ENCODE measurements around the gene CAMTA1. TPM values are rescaled to one million over a fixed set of nuclear protein-coding genes. Genes with fewer than 3 reads are reported as not detected.
"Not testable (repeated sequence)": the region's sequence is repeated elsewhere in the genome, so short reads cannot be mapped to it uniquely, and the experiment has no call there.

CAMTA1 gene
- total RNA-seq, 1 experiment from 2014 or later: 69.5 TPM

- H3K4me3 ChIP-seq (replicated peaks in 1 of 2; ENCODE audit: low read depth in 1 of 2, low read length in 2 of 2): no peak overlapping the region
- POLR2A ChIA-PET: no interaction called here
- no peaks in the 10 kb centered on the region for H3K36me3 ChIP-seq (ENCODE audit: control insufficient read depth in 1 of 2, insufficient read depth in 2 of 2, low read length in 2 of 2)
- no peak overlapping the region for H3K27ac ChIP-seq (ENCODE audit: low read depth, low read length)
- H3K9me2 ChIP-seq (ENCODE audit: insufficient read depth): no peaks in the 10 kb centered on the region
- no peak overlapping the region for H2AFZ ChIP-seq (ENCODE audit: low read depth, low read length, poor library complexity, severe bottlenecking)
- H3K79me2 ChIP-seq (ENCODE audit: insufficient read depth, low read length): no peaks in the 10 kb centered on the region
- no peak overlapping the region for H3K9ac ChIP-seq (ENCODE audit: low read length)
- H4K20me1 ChIP-seq (ENCODE audit: insufficient read depth): no peaks in the 10 kb centered on the region
- peaks cover 0 to 4% of the 10 kb centered on the region in 2 experiments; a peak in 2 of 4 replicates for H3K4me1 ChIP-seq (ENCODE audit: control insufficient read depth in 1 of 2, insufficient read depth in 2 of 2, low read length in 2 of 2)
- TF ChIP-seq REST (IDR thresholded peaks at IDR 0.05; ENCODE audit: low read depth) (no peak), ZFX (IDR thresholded peaks at IDR 0.05) (no peak), FOSL1 (IDR thresholded peaks at IDR 0.05; ENCODE audit: low read depth) (no peak), EZH2 (IDR thresholded peaks at IDR 0.05) (no peak), EGR1 (IDR thresholded peaks at IDR 0.05; ENCODE audit: low read depth) (no peak), YY1 (IDR thresholded peaks at IDR 0.05; ENCODE audit: extremely low read depth, insufficient replicate concordance, low read depth, low read length) (no peak)
- CTCF ChIA-PET: no interaction called here
- no peak overlapping the region for H3K4me2 ChIP-seq (ENCODE audit: low read length)
- intact Hi-C loops (cut with micrococcal nuclease): no loop called here
- no TSS peak for BruUV-seq (replicated peaks)
- RAD21 ChIA-PET (ENCODE audit: low non-redundant PET in 1 of 2, low total read pairs in 2 of 2, uncharacterized antibody in 2 of 2, unreplicated experiment in 2 of 2): no interaction called here
- DNase-seq (ENCODE audit: low read depth, low spot score): no peak
- no peaks in the 10 kb centered on the region for H3K27me3 ChIP-seq (ENCODE audit: insufficient read depth, low read length)
- H3K9me3 ChIP-seq (ENCODE audit: control insufficient read depth in 1 of 2, insufficient read depth in 1 of 2, low read depth in 1 of 2, low read length in 2 of 2): no peaks in the 10 kb centered on the region
- ATAC-seq: no peak
Measured at GRCh38 chr1:7379441-7379971, 594.3 kb downstream of the CAMTA1 start.

- BruUV-seq (replicated peaks); H3K9me2 ChIP-seq (ENCODE audit: insufficient read depth); H3K4me3 ChIP-seq (replicated peaks in 1 of 2; ENCODE audit: low read depth in 1 of 2, low read length in 2 of 2); intact Hi-C loops (cut with micrococcal nuclease); H3K27me3 ChIP-seq (ENCODE audit: insufficient read depth, low read length); DNase-seq (ENCODE audit: low read depth, low spot score); ATAC-seq; H3K4me2 ChIP-seq (ENCODE audit: low read length); RAD21 ChIA-PET (ENCODE audit: low non-redundant PET in 1 of 2, low total read pairs in 2 of 2, uncharacterized antibody in 2 of 2, unreplicated experiment in 2 of 2); H3K4me1 ChIP-seq (ENCODE audit: control insufficient read depth in 1 of 2, insufficient read depth in 2 of 2, low read length in 2 of 2); POLR2A ChIA-PET; H4K20me1 ChIP-seq (ENCODE audit: insufficient read depth); H3K27ac ChIP-seq (ENCODE audit: low read depth, low read length); H2AFZ ChIP-seq (ENCODE audit: low read depth, low read length, poor library complexity, severe bottlenecking); H3K36me3 ChIP-seq (ENCODE audit: control insufficient read depth in 1 of 2, insufficient read depth in 2 of 2, low read length in 2 of 2); H3K9me3 ChIP-seq (ENCODE audit: control insufficient read depth in 1 of 2, insufficient read depth in 1 of 2, low read depth in 1 of 2, low read length in 2 of 2); H3K79me2 ChIP-seq (ENCODE audit: insufficient read depth, low read length); CTCF ChIA-PET; H3K9ac ChIP-seq (ENCODE audit: low read length): not testable (repeated sequence)
Measured at GRCh38 chr1:7380068-7380467, 594.8 kb downstream of the CAMTA1 start.

All from HCT116 (cell line).